K562 (cell line): Measurements from ENCODE around the gene SLC10A2. TPM values are rescaled to one million over a fixed set of nuclear protein-coding genes. Genes with fewer than 3 reads are reported as not detected.

ENCODE experiments used
- ATAC-seq: fragments of 200-7000 bp; cut with Tn5 transposase; 3 replicates; pipeline ENCODE4 v1.9.1; 2020; ENCODE audit warnings: moderate library complexity
- BruUV-seq: library from RNA; stranded (reverse); fragments of 400-500 nt; replicated peaks from 2 replicates; lab custom pipeline; 2021; lab: Mats Ljungman, UMichigan
- CTCF ChIA-PET: fragments of 300-600 bp; formaldehyde crosslinking; extraction: SDS; loops from one replicate; lab custom pipeline; 2021; ENCODE audit warnings: low intra/inter-chr PET ratio; lab: Yijun Ruan, JAX
- POLR2A ChIA-PET: fragments of 300-600, 350-650 bp; sonication (Branson Sonifier 250); formaldehyde crosslinking; extraction: SDS; loops from one replicate; lab custom pipeline; 2021; ENCODE audit warnings: antibody characterized with exemption, inconsistent platforms; lab: Yijun Ruan, JAX
- DNase-seq, 4 experiments: peaks; one replicate each; pipeline versions ENCODE4 v3.0.0 to v3.0.0-alpha.2; 2011 to 2018; ENCODE audit warnings: low spot score in 3 of 4, mixed read lengths in 3 of 4; ENCODE audit errors: extremely low read depth in 1 of 4
- FAIRE-seq: peaks from 2 replicates; lab custom pipeline; 2011; peaks lifted over from hg19 to GRCh38; lab: Jason Lieb, UNC
- H2AFZ ChIP-seq: 2 replicates; pipeline ENCODE4 v1.6.0; 2011; ENCODE audit warnings: low read depth, low read length, control low read depth, inconsistent platforms
- H3K27ac ChIP-seq: fragments of 200-600 bp; 3 replicates; pipeline ENCODE4 v1.8.0; 2011; ENCODE audit warnings: low read depth, mild to moderate bottlenecking, control low read depth, inconsistent platforms, low read length, moderate library complexity, mixed read lengths; ENCODE audit errors: extremely low read depth
- H3K27me3 ChIP-seq, 2 experiments: fragments of 300-600 bp in 1 of 2; 2 replicates in 1 of 2; 3 replicates in 1 of 2; pipeline versions ENCODE4 v1.6.0 to v1.8.0; 2011; ENCODE audit warnings: inconsistent platforms in 2 of 2, low read length in 2 of 2, mild to moderate bottlenecking in 1 of 2, mixed read lengths in 1 of 2, moderate library complexity in 1 of 2; ENCODE audit not compliant: control insufficient read depth in 2 of 2, insufficient read depth in 2 of 2
- H3K36me3 ChIP-seq: fragments of 300-600 bp; 3 replicates; pipeline ENCODE4 v1.8.0; 2011; ENCODE audit warnings: mild to moderate bottlenecking, low read length, inconsistent platforms; ENCODE audit not compliant: control insufficient read depth, insufficient read depth
- H3K4me1 ChIP-seq, 2 experiments: fragments of 200-600 bp in 1 of 2; replicated peaks in 1 of 2; 2 replicates in 1 of 2; 3 replicates in 1 of 2; pipeline versions ENCODE4 v1.5.1 to v1.8.0; 2011; ENCODE audit warnings: inconsistent platforms in 2 of 2, low read length in 2 of 2, mild to moderate bottlenecking in 1 of 2, mixed read lengths in 1 of 2, moderate library complexity in 1 of 2; ENCODE audit not compliant: control insufficient read depth in 2 of 2, insufficient read depth in 2 of 2
- H3K4me2 ChIP-seq: 2 replicates; pipeline ENCODE4 v1.6.1; 2011; ENCODE audit warnings: low read length, control low read depth, inconsistent platforms, mixed read lengths; ENCODE audit not compliant: insufficient read depth
- H3K4me3 ChIP-seq: fragments of 200-600 bp; sonication (generic), shearing (Covaris generic); 2 replicates; pipeline ENCODE4 v1.5.1; 2016; ENCODE audit warnings: control low read depth, inconsistent platforms
- H3K79me2 ChIP-seq: fragments of 200-600 bp; 3 replicates; pipeline ENCODE4 v1.8.0; 2011; ENCODE audit warnings: low read length, inconsistent platforms; ENCODE audit not compliant: control insufficient read depth, insufficient read depth
- H3K9ac ChIP-seq, 2 experiments: 2 replicates each; pipeline versions ENCODE4 v1.6.0 to v1.6.1; 2011; ENCODE audit warnings: low read depth in 2 of 2, low read length in 2 of 2, control low read depth in 1 of 2, inconsistent platforms in 1 of 2, mild to moderate bottlenecking in 1 of 2, mixed read lengths in 1 of 2; ENCODE audit not compliant: insufficient read depth in 1 of 2
- H3K9me1 ChIP-seq: one replicate; pipeline ENCODE4 v1.6.0; 2011; ENCODE audit warnings: inconsistent platforms, mild to moderate bottlenecking, low read length, moderate library complexity; ENCODE audit not compliant: control insufficient read depth, insufficient read depth
- H3K9me3 ChIP-seq: replicated peaks from 2 replicates; pipeline ENCODE4 v1.5.1; 2011; ENCODE audit warnings: low read depth, low read length, inconsistent platforms; ENCODE audit not compliant: control insufficient read depth, insufficient read depth
- H4K20me1 ChIP-seq: replicated peaks from 2 replicates; pipeline ENCODE4 v1.6.1; 2011; ENCODE audit warnings: low read length, inconsistent platforms, mixed read lengths; ENCODE audit not compliant: control insufficient read depth, insufficient read depth
- HDAC1 ChIP-seq, 2 experiments: fragments of 450-650 bp; IDR thresholded peaks; 2 replicates each; pipeline ENCODE4 v1.6.1; 2016 to 2017; ENCODE audit warnings: inconsistent platforms in 1 of 2, mild to moderate bottlenecking in 1 of 2, moderate library complexity in 1 of 2
- HIVEP1 ChIP-seq: fragments of 250-450 bp; sonication (Bioruptor Pico); IDR thresholded peaks from 2 replicates; pipeline ENCODE4 v1.4.0; 2020; ENCODE audit warnings: mild to moderate bottlenecking
- MEIS2 ChIP-seq: fragments of 450-650 bp; IDR thresholded peaks from 2 replicates; pipeline ENCODE4 v1.6.1; 2014; ENCODE audit warnings: mild to moderate bottlenecking; ENCODE audit not compliant: partially characterized antibody
- POU5F1 ChIP-seq: fragments of 150-350 bp; IDR thresholded peaks from 2 replicates; pipeline ENCODE4 v1.6.1; 2014; ENCODE audit warnings: borderline replicate concordance, low read length, low read depth, mild to moderate bottlenecking; ENCODE audit not compliant: partially characterized antibody
- PTRF ChIP-seq: fragments of 450-650 bp; IDR thresholded peaks from 2 replicates; pipeline ENCODE4 v1.6.1; 2016; ENCODE audit warnings: mild to moderate bottlenecking, missing genetic modification characterization, missing compliant biosample characterization
- RBM34 ChIP-seq: fragments of 200-400 bp; formaldehyde crosslinking; IDR thresholded peaks from 2 replicates; pipeline ENCODE4 v1.6.1; 2018; ENCODE audit warnings: low read length, borderline replicate concordance; ENCODE audit not compliant: insufficient read depth
- SMAD1 ChIP-seq: fragments of 150-350 bp; IDR thresholded peaks from 2 replicates; pipeline ENCODE4 v1.6.1; 2014; ENCODE audit warnings: low read length, low read depth; ENCODE audit not compliant: partially characterized antibody
- ZBTB9 ChIP-seq: fragments of 450-650 bp; formaldehyde crosslinking; IDR thresholded peaks from 2 replicates; pipeline ENCODE4 v1.4.0; 2020; ENCODE audit warnings: mild to moderate bottlenecking, moderate library complexity
- ZNF431 ChIP-seq: sonication (generic); formaldehyde crosslinking; IDR thresholded peaks from 2 replicates; pipeline ENCODE4 v1.8.0; 2022; ENCODE audit warnings: mild to moderate bottlenecking, missing genetic modification reagents
- WGBS: fragments of 100-300 bp; shearing (Covaris generic); methylation state at CpG from one replicate; pipeline ENCODE4 v1.1.6; 2016; ENCODE audit warnings: low coverage, mixed read lengths; ENCODE audit not compliant: insufficient coverage; ENCODE audit errors: missing lambda C conversion rate; 5-methylcytosine and 5-hydroxymethylcytosine counted together
- in situ Hi-C: fragments of 300-500 bp; cut with MboI; formaldehyde crosslinking; loops from 4 replicates; pipeline ENCODE4 v1.15.0; 2018; ENCODE audit warnings: inconsistent platforms, mixed read lengths
- intact Hi-C: fragments of 100-400 bp; cut with micrococcal nuclease; formaldehyde crosslinking; loops from 2 replicates; pipeline ENCODE4 v1.14.2; 2022
- polyA plus RNA-seq, 8 experiments: library from polyadenylated mRNA; depleted of rRNA in 4 of 8; stranded (reverse) in 5 of 8; unstranded in 3 of 8; fragments of >200 nt; fragmentation: Nextera tagmentation in 2 of 8; fragmentation: Illumina TruSeq in 1 of 8; extraction: Ambion mirVana in 2 of 8; extraction: Trizol in 1 of 8; gene quantifications; 2 replicates each; pipeline versions ENCODE4 v1.2.1 to v1.2.3, GENCODE V29; 2011 to 2014; ENCODE audit warnings: inconsistent platforms in 1 of 8, missing spikeins in 1 of 8
- total RNA-seq, 7 experiments: library from RNA; depleted of rRNA in 6 of 7; stranded (reverse); fragments of >200 nt in 6 of 7; fragmentation: Illumina TruSeq in 2 of 7; extraction: Trizol in 2 of 7; gene quantifications; 2 replicates each; pipeline versions ENCODE4 v1.2.1 to v1.2.3, GENCODE V29; 2011 to 2021; ENCODE audit warnings: low replicate concordance in 1 of 7

The SLC10A2 gene
- total and polyA plus RNA-seq, 9 of the 15 experiments (the other 6 are each of a cell fraction or from before 2014, with no cell fraction given): not detected

GRCh38 chr13:103101500-103101899 lies 35.3 kb upstream of the SLC10A2 start:
- H3K9me1 ChIP-seq: no peaks in the 10 kb centered on the region
- WGBS: 0% methylated on average over 1 of the region's 2 CpGs
- DNase-seq (no peak), FAIRE-seq (no peak)
- in situ Hi-C loops: no loop called here
- no peak overlapping the region for H3K4me3 ChIP-seq
- H3K27me3 ChIP-seq: no peaks in the 10 kb centered on the region
- H3K9me3 ChIP-seq: no peaks in the 10 kb centered on the region
- no peaks in the 10 kb centered on the region for H4K20me1 ChIP-seq
- no peak for TF ChIP-seq HDAC1 (IDR thresholded peaks at IDR 0.05)
- no peak for TF ChIP-seq MEIS2
- TF ChIP-seq RBM34: no peak
- TF ChIP-seq PTRF (tag): no peak
- TF ChIP-seq POU5F1: no peak
- TF ChIP-seq ZBTB9 (CRISPR knock-in tag): no peak
- TF ChIP-seq ZNF431 (CRISPR knock-in tag): no peak
- TF ChIP-seq HIVEP1 (CRISPR knock-in tag): no peak
- TF ChIP-seq SMAD1: no peak
- TF ChIP-seq, all 486 proteins: peak for 0
- H3K36me3 ChIP-seq: no peaks in the 10 kb centered on the region
- intact Hi-C loops: no loop called here
- ATAC-seq: no peak
- no peak overlapping the region for H3K27ac ChIP-seq
- no TSS peak for BruUV-seq
- H2AFZ ChIP-seq: no peak overlapping the region
- H3K4me2 ChIP-seq: no peak overlapping the region
- H3K4me1 ChIP-seq: no peaks in the 10 kb centered on the region
- H3K79me2 ChIP-seq: no peaks in the 10 kb centered on the region
- POLR2A ChIA-PET: no interaction called here
- no peak overlapping the region for H3K9ac ChIP-seq
- CTCF ChIA-PET: no interaction called here
